ENCODE results near the gene STARD8.
"Not testable (repeated sequence)": the region's sequence is repeated elsewhere in the genome, so short reads cannot be mapped to it uniquely, and the experiment has no call there.

The STARD8 gene

GRCh38 chrX:68647156-68647957 is at the start of gene STARD8:
Gene STARD8 (plus strand): TSS chrX:68647666. CDS start chrX:68647883, 217 bp downstream.
- DNase-seq = no peak

- no peak for DNase-seq
Measured at GRCh38 chrX:68598841-68599240, 48.6 kb upstream of the STARD8 start.

- no peak for DNase-seq
Measured at GRCh38 chrX:68599256-68600152, 48.0 kb upstream of the STARD8 start.

- DNase-seq = not testable (repeated sequence)
Measured at GRCh38 chrX:68604216-68604615, 43.2 kb upstream of the STARD8 start.

GRCh38 chrX:68614733-68615132 is 32.7 kb upstream of the STARD8 start:
- DNase-seq = not testable (repeated sequence)

GRCh38 chrX:68627986-68628385 is 19.5 kb upstream of the STARD8 start:
- no peak for DNase-seq

- DNase-seq = not testable (repeated sequence)
Measured at GRCh38 chrX:68629936-68630335, 17.5 kb upstream of the STARD8 start.

GRCh38 chrX:68631336-68631735 is 16.1 kb upstream of the STARD8 start:
- DNase-seq = no peak

- no peak for DNase-seq
Measured at GRCh38 chrX:68632491-68632890, 15.0 kb upstream of the STARD8 start.

- no peak for DNase-seq
Measured at GRCh38 chrX:68633981-68634380, 13.5 kb upstream of the STARD8 start.

GRCh38 chrX:68634649-68635227 is 12.7 kb upstream of the STARD8 start:
- no peak for DNase-seq

- DNase-seq = no peak
Measured at GRCh38 chrX:68640661-68641060, 6.8 kb upstream of the STARD8 start.

- DNase-seq = no peak
Measured at GRCh38 chrX:68644861-68645260, 2.6 kb upstream of the STARD8 start.

GRCh38 chrX:68646421-68646820 is 1.0 kb upstream of the STARD8 start:
- DNase-seq = no peak

- DNase-seq = no peak
Measured at GRCh38 chrX:68648960-68649359, 1.5 kb downstream of the STARD8 start.

- DNase-seq = no peak
Measured at GRCh38 chrX:68650491-68650890, 3.0 kb downstream of the STARD8 start.

- DNase-seq = no peak
Measured at GRCh38 chrX:68651110-68651509, 3.6 kb downstream of the STARD8 start.

- no peak for DNase-seq
Measured at GRCh38 chrX:68652326-68653170, 5.1 kb downstream of the STARD8 start.

GRCh38 chrX:68654693-68655092 is 7.2 kb downstream of the STARD8 start:
- no peak for DNase-seq

GRCh38 chrX:68656473-68656872 is 9.0 kb downstream of the STARD8 start:
- not testable (repeated sequence) for DNase-seq

- no peak for DNase-seq
Measured at GRCh38 chrX:68658530-68658929, 11.1 kb downstream of the STARD8 start.

GRCh38 chrX:68659385-68659784 is 11.9 kb downstream of the STARD8 start:
- no peak for DNase-seq

- no peak for DNase-seq
Measured at GRCh38 chrX:68659786-68660185, 12.3 kb downstream of the STARD8 start.
